Smooth muscle cell (in vitro differentiated cells): ENCODE measurements around the gene UQCC3. TPM values are rescaled to one million over a fixed set of nuclear protein-coding genes. Genes with fewer than 3 reads are reported as not detected.

ENCODE experiments used
- DNase-seq: peaks from one replicate; lab custom pipeline; 2025; ENCODE audit not compliant: unreplicated experiment; lab: John Stamatoyannopoulos, UW
- H2AFZ ChIP-seq: fragments of 200-600 bp; sonication (generic); 2 replicates; pipeline ENCODE4 v1.6.0; 2016; ENCODE audit warnings: antibody characterized with exemption, low read depth, mild to moderate bottlenecking
- H3F3A ChIP-seq: fragments of 200-600 bp; sonication (generic); 2 replicates; pipeline ENCODE4 v1.6.0; 2017; ENCODE audit warnings: antibody characterized with exemption, low read depth
- H3K27ac ChIP-seq: fragments of 200-600 bp; sonication (generic); 2 replicates; pipeline ENCODE4 v1.5.1; 2016; ENCODE audit warnings: low read depth, mild to moderate bottlenecking
- H3K27me3 ChIP-seq: fragments of 200-600 bp; sonication (generic); 2 replicates; pipeline ENCODE4 v1.6.1; 2016; ENCODE audit warnings: low read depth, mild to moderate bottlenecking
- H3K36me3 ChIP-seq: fragments of 200-600 bp; sonication (generic); 2 replicates; pipeline ENCODE4 v1.5.1; 2016; ENCODE audit warnings: low read depth
- H3K4me1 ChIP-seq: fragments of 200-600 bp; sonication (generic); 2 replicates; pipeline ENCODE4 v1.5.1; 2016; ENCODE audit warnings: low read depth
- H3K4me2 ChIP-seq: fragments of 200-600 bp; sonication (generic); 2 replicates; pipeline ENCODE4 v1.6.0; 2016; ENCODE audit warnings: mild to moderate bottlenecking
- H3K4me3 ChIP-seq: fragments of 200-600 bp; sonication (generic); 2 replicates; pipeline ENCODE4 v1.5.1; 2016; ENCODE audit warnings: mild to moderate bottlenecking
- H3K79me2 ChIP-seq: fragments of 200-600 bp; sonication (generic); 2 replicates; pipeline ENCODE4 v1.6.0; 2016; ENCODE audit warnings: low read depth, mild to moderate bottlenecking
- H3K9ac ChIP-seq: fragments of 200-600 bp; sonication (generic); 2 replicates; pipeline ENCODE4 v1.6.0; 2016; ENCODE audit warnings: low read depth
- H3K9me3 ChIP-seq: fragments of 200-600 bp; sonication (generic); replicated peaks from 2 replicates; pipeline ENCODE4 v1.5.1; 2016; ENCODE audit warnings: low read depth
- H4K20me1 ChIP-seq: fragments of 200-600 bp; sonication (generic); 2 replicates; pipeline ENCODE4 v1.6.0; 2016; ENCODE audit warnings: low read depth
- WGBS: methylation state at CpG from one replicate; pipeline ENCODE4 v1.1.7; 2016; ENCODE audit warnings: low lambda C conversion rate; 5-methylcytosine and 5-hydroxymethylcytosine counted together
- polyA plus RNA-seq: library from polyadenylated mRNA; unstranded; fragments of >200 nt; fragmentation: Nextera tagmentation; extraction: Ambion mirVana; gene quantifications from 2 replicates; pipeline ENCODE4 v1.2.1, GENCODE V29; 2016
- total RNA-seq: library from RNA; depleted of rRNA; stranded (reverse); fragments of >200 nt; gene quantifications from 2 replicates; pipeline ENCODE4 v1.2.3, GENCODE V29; 2014
- TF ChIP-seq, protein P1 (sequence below): fragments of 200-600 bp; sonication (generic); IDR thresholded peaks from 2 replicates; pipeline ENCODE4 v1.5.1; 2017; ENCODE audit warnings: borderline replicate concordance, mild to moderate bottlenecking, antibody characterized with exemption; ENCODE audit not compliant: insufficient read depth, poor library complexity, severe bottlenecking

The UQCC3 gene
- total and polyA plus RNA-seq, 2 experiments from 2014 or later, result 7.7 to 14.4 TPM

GRCh38 chr11:62712276-62712812, 40.9 kb downstream of the UQCC3 start:
- no peak for DNase-seq
- H3K79me2 ChIP-seq, result peaks cover 10% of the 10 kb centered on the region
- TF ChIP-seq, protein P1, sequence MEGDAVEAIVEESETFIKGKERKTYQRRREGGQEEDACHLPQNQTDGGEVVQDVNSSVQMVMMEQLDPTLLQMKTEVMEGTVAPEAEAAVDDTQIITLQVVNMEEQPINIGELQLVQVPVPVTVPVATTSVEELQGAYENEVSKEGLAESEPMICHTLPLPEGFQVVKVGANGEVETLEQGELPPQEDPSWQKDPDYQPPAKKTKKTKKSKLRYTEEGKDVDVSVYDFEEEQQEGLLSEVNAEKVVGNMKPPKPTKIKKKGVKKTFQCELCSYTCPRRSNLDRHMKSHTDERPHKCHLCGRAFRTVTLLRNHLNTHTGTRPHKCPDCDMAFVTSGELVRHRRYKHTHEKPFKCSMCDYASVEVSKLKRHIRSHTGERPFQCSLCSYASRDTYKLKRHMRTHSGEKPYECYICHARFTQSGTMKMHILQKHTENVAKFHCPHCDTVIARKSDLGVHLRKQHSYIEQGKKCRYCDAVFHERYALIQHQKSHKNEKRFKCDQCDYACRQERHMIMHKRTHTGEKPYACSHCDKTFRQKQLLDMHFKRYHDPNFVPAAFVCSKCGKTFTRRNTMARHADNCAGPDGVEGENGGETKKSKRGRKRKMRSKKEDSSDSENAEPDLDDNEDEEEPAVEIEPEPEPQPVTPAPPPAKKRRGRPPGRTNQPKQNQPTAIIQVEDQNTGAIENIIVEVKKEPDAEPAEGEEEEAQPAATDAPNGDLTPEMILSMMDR, result no peak
- H3F3A ChIP-seq, result peaks cover 65% of the 10 kb centered on the region
- H3K9ac ChIP-seq, result no peak overlapping the region
- H3K9me3 ChIP-seq, result no peaks in the 10 kb centered on the region
- H3K4me1 ChIP-seq, result peaks cover 20% of the 10 kb centered on the region
- 97% methylated on average over 6 of the region's 6 CpGs for WGBS
- no peaks in the 10 kb centered on the region for H3K27me3 ChIP-seq
- peak overlapping the region; percentile 11 for H3K27ac ChIP-seq
- H3K4me3 ChIP-seq, result no peak overlapping the region
- no peaks in the 10 kb centered on the region for H3K36me3 ChIP-seq
- H2AFZ ChIP-seq, result no peak overlapping the region
- H4K20me1 ChIP-seq, result no peaks in the 10 kb centered on the region
- no peak overlapping the region for H3K4me2 ChIP-seq

DNA sequence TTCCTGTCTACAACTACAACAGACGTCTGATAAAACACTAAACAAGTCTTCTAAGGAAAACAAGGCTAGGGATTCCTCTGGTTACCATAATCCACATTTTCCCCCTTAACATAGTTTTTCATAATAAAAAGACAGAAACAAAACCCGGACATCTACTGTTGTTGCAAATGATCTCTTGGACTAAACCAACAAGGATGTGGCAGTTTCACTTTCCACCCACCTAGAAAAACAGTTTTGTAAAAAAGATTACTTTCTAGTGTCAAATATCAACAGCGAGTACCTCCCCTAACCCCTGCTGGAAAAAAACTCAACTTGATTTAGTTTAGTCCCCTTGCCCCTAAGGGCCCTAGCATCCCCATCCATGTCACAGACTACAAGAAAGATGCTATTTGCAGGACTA, 41.4 kb downstream of the UQCC3 start:
- Histone ChIP-seq H3K79me2 (peaks cover 14% of the 10 kb centered on the region), H3K4me2 (no peak overlapping the region), H2AFZ (no peak overlapping the region), H3K36me3 (no peaks in the 10 kb centered on the region), H3K4me3 (no peak overlapping the region), H3K27me3 (no peaks in the 10 kb centered on the region), H3K4me1 (peaks cover 15% of the 10 kb centered on the region), H4K20me1 (no peaks in the 10 kb centered on the region), H3K9me3 (no peaks in the 10 kb centered on the region), H3K27ac (peak overlapping the region; percentile 11), H3F3A (peaks cover 60% of the 10 kb centered on the region), H3K9ac (no peak overlapping the region)
- TF ChIP-seq, protein P1, result no peak
- DNase-seq, result no peak
- 92% methylated on average over 3 of the region's 3 CpGs for WGBS

GRCh38 chr11:62713343-62713742, 41.9 kb downstream of the UQCC3 start:
- H3K4me1 ChIP-seq, result peaks cover 14% of the 10 kb centered on the region
- no peaks in the 10 kb centered on the region for H4K20me1 ChIP-seq
- H3K9ac ChIP-seq, result no peak overlapping the region
- H3K79me2 ChIP-seq, result peaks cover 18% of the 10 kb centered on the region
- peaks cover 55% of the 10 kb centered on the region for H3F3A ChIP-seq
- WGBS, result 97% methylated on average over 2 of the region's 2 CpGs
- H3K36me3 ChIP-seq, result no peaks in the 10 kb centered on the region
- H3K27ac ChIP-seq, result peak overlapping the region; percentile 11
- H3K9me3 ChIP-seq, result no peaks in the 10 kb centered on the region
- TF ChIP-seq, protein P1, result no peak
- no peak overlapping the region for H3K4me3 ChIP-seq
- no peak overlapping the region for H3K4me2 ChIP-seq
- H2AFZ ChIP-seq, result no peak overlapping the region
- no peaks in the 10 kb centered on the region for H3K27me3 ChIP-seq
- DNase-seq, result no peak
